SK-N-SH (cell line): Measurements from ENCODE around the gene SEC24D.

Experiments
- CTCF ChIP-seq: fragments of 200-600 bp; sonication (generic); IDR thresholded peaks from 2 replicates; pipeline ENCODE4 v1.6.1; 2017; ENCODE audit warnings: antibody characterized with exemption, mild to moderate bottlenecking, moderate library complexity
- EP300 ChIP-seq, 2 experiments: IDR thresholded peaks; 2 replicates each; pipeline versions ENCODE4 v1.4.0 to v1.6.1; 2012; ENCODE audit warnings: borderline replicate concordance in 1 of 2, low read depth in 1 of 2, low read length in 1 of 2
- FOSL2 ChIP-seq: IDR thresholded peaks from 2 replicates; pipeline ENCODE4 v1.4.0; 2012; ENCODE audit warnings: low read depth, mild to moderate bottlenecking, moderate library complexity, borderline replicate concordance
- FOXM1 ChIP-seq: IDR thresholded peaks from 2 replicates; pipeline ENCODE4 v1.4.0; 2012; ENCODE audit warnings: low read depth, mild to moderate bottlenecking
- GABPA ChIP-seq: IDR thresholded peaks from 2 replicates; pipeline ENCODE4 v1.4.0; 2012; ENCODE audit warnings: low read depth, mild to moderate bottlenecking
- IRF3 ChIP-seq: fragments of 150-350 bp; IDR thresholded peaks from 2 replicates; pipeline ENCODE4 v1.6.1; 2016; ENCODE audit warnings: mild to moderate bottlenecking, low read depth, low read length
- REST ChIP-seq: IDR thresholded peaks from 2 replicates; pipeline ENCODE4 v1.6.1; 2012; ENCODE audit warnings: mild to moderate bottlenecking, low read depth, low read length, moderate library complexity
- ZBTB33 ChIP-seq: IDR thresholded peaks from 2 replicates; pipeline ENCODE4 v1.4.0; 2012; ENCODE audit warnings: low read depth, borderline replicate concordance

- TF ChIP-seq REST (no peak), FOSL2 (no peak), ZBTB33 (no peak), IRF3 (no peak), CTCF (no peak), EP300 (IDR thresholded peaks at IDR 0.05; ENCODE audit: borderline replicate concordance in 1 of 2, low read depth in 1 of 2, low read length in 1 of 2) (no peak), GABPA (no peak), FOXM1 (no peak)
These were observed 24.1 kb downstream of the SEC24D start for GRCh38 chr4:118811832-118812231.
